ENCODE results near the gene MIPEP.

DNA sequence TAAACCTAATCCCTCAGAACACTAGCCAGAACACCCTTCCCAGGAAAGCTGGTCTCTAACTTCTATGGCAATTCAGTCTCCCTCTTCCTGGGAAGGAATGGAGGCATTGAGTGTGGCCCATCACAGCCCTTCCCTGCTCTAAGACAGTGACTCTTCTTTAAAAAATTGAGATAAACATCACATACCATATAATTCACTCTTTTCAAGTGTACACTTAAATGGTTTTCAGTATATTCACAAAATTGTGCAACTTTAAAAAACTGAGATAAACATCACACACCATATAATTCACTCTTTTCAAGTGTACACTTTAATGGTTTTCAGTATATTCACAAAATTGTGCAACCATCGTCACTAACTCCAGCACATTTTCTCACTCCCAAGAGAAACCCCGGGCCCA, 116.5 kb downstream of the MIPEP start:
- TF ChIP-seq EZH2 (IDR thresholded peaks at IDR 0.05; ENCODE audit: insufficient read depth, poor library complexity, severe bottlenecking) (no peak), EZH2phosphoT487 (IDR thresholded peaks at IDR 0.05; ENCODE audit: insufficient read depth, low read depth) (no peak)

All from GM23248 (cell line).